ENCODE results near the gene TRIM62. TPM values are rescaled to one million over a fixed set of nuclear protein-coding genes. Genes with fewer than 3 reads are reported as not detected.

TRIM62 gene
- polyA plus RNA-seq, 1 experiment: 4.5 TPM

DNA sequence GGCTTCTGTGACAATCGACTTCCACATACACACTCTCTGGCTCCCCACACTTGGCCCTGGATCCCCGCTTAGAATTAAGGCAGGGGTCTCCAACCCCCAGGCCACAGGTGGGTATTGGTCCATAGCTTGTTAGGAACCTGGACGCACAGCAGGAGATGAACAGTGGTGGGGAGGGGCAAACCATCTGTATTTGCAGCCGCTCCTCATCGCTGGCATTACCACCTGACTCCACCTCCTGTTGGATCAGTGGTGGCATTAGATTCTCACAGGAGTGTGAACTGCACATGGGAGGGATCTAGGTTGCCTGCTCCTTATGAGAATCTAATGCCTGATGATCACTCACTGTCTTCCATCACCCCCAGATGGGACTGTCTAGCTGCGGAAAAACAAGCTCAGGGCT is 16.0 kb downstream of the TRIM62 start:
- ChIA-PET CTCF (no interaction called here), POLR2A (interaction anchor here (1.8 kb wide), 1 partner anchor 16 kb away, joined by 5 read pairs; the partner anchor contains the start of gene TRIM62)
- no peak overlapping the region for H3K27ac ChIP-seq (ENCODE audit: low read depth, low read length)
- H3K27me3 ChIP-seq (ENCODE audit: control insufficient read depth, insufficient read depth, low read length): no peaks in the 10 kb centered on the region
- H3K4me3 ChIP-seq (ENCODE audit: low read depth, low read length): no peak overlapping the region
- TF ChIP-seq, protein P1, sequence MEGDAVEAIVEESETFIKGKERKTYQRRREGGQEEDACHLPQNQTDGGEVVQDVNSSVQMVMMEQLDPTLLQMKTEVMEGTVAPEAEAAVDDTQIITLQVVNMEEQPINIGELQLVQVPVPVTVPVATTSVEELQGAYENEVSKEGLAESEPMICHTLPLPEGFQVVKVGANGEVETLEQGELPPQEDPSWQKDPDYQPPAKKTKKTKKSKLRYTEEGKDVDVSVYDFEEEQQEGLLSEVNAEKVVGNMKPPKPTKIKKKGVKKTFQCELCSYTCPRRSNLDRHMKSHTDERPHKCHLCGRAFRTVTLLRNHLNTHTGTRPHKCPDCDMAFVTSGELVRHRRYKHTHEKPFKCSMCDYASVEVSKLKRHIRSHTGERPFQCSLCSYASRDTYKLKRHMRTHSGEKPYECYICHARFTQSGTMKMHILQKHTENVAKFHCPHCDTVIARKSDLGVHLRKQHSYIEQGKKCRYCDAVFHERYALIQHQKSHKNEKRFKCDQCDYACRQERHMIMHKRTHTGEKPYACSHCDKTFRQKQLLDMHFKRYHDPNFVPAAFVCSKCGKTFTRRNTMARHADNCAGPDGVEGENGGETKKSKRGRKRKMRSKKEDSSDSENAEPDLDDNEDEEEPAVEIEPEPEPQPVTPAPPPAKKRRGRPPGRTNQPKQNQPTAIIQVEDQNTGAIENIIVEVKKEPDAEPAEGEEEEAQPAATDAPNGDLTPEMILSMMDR (IDR thresholded peaks at IDR 0.05; ENCODE audit: low read depth, low read length): no peak
- no peak for DNase-seq (ENCODE audit: low read depth, low spot score)
- peaks cover 9% of the 10 kb centered on the region; the same call in 1 of the 2 replicates for H3K9me3 ChIP-seq (ENCODE audit: control insufficient read depth, insufficient read depth, low read length)

DNA sequence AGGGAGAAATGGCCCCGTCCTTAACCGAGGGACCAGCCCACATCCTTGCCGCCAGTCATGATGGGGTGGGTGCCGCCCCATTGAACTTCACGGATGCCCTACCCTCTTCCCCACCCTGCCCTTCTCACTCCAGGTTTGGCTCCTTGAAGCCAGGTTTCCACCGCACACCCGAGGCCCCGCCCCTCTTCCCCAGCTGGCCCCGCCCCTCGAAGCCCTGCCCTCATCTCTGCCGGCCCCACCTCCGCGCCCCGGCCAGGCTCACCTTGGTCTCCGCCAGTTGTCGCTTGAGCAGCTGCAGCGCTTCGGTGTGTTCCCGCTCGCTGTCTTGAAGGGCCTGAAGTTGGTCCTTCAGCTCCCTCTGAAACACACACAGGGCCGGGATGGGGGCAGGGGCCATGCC is 16.6 kb downstream of the TRIM62 start:
- TF ChIP-seq, protein P1 (IDR thresholded peaks at IDR 0.05; ENCODE audit: low read depth, low read length): no peak
- Histone ChIP-seq H3K9me3 (ENCODE audit: control insufficient read depth, insufficient read depth, low read length) (peaks cover 9% of the 10 kb centered on the region; the same call in 1 of the 2 replicates), H3K27me3 (ENCODE audit: control insufficient read depth, insufficient read depth, low read length) (no peaks in the 10 kb centered on the region), H3K4me3 (ENCODE audit: low read depth, low read length) (no peak overlapping the region), H3K27ac (ENCODE audit: low read depth, low read length) (no peak overlapping the region)
- ChIA-PET POLR2A (interaction anchor here (0.6 to 1.8 kb wide), 2 partner anchors 13 to 16 kb away, joined by 3 to 5 read pairs; partner anchors contain the start of gene TRIM62), CTCF (no interaction called here)
- no peak for DNase-seq (ENCODE audit: low read depth, low spot score)

DNA sequence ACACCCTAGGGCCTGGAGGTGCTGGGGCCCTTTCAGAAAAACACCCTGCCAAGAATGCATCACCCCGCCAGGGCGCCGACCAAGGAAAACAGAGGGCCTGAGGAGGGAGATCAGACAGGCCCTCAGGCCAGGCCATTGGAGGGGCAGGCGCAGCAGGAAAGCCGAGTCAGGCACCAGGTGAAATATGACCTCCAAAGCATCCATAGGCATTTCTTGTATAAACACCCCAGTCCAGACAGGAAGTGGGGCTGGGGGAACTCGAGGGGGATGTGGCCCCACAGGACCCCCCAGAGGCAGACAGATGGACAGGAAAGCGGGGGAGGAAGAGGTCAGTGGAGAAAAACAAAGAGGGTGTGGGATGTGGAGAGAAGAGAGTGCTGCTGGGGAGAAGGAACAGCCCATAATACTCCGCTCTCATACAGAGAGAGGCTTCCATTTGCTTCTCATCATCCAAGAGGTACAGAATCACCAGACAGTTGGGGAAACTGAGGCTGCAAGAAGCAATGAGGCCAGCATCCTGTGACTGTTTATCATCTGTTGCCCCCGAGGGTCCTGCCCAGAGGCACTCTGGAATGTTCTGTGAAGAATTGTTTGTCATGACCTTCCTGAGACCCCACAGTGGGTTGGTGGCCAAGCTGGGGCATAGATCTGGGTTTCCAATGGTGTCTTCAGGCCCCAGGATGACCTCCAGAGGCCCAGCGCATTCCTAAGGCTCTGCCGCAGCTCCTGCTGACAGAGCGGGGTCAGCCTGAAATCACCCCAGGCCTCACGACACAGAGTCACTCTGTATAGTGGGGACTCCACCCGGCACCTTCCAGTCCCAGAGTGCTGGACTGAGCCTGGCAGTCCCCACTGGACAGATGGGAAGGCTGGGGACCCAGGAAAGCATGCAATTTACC is 18.0 kb downstream of the TRIM62 start:
- Histone ChIP-seq H3K4me3 (ENCODE audit: low read depth, low read length) (no peak overlapping the region), H3K27me3 (ENCODE audit: control insufficient read depth, insufficient read depth, low read length) (no peaks in the 10 kb centered on the region), H3K9me3 (ENCODE audit: control insufficient read depth, insufficient read depth, low read length) (peaks cover 13% of the 10 kb centered on the region; the same call in 1 of the 2 replicates), H3K27ac (ENCODE audit: low read depth, low read length) (peak overlapping the region; percentile 68)
- CTCF ChIA-PET: interaction anchor here (0.6 kb wide), 1 partner anchor 207 kb away, joined by 6 read pairs; no protein-coding TSS in a partner anchor
- POLR2A ChIA-PET: interaction anchor here (1.3 kb wide), 1 partner anchor 18 kb away, joined by 3 read pairs; the partner anchor contains the start of gene TRIM62
- TF ChIP-seq, protein P1 (IDR thresholded peaks at IDR 0.05; ENCODE audit: low read depth, low read length): no peak
- DNase-seq (ENCODE audit: low read depth, low spot score): peak; percentile 59

DNA sequence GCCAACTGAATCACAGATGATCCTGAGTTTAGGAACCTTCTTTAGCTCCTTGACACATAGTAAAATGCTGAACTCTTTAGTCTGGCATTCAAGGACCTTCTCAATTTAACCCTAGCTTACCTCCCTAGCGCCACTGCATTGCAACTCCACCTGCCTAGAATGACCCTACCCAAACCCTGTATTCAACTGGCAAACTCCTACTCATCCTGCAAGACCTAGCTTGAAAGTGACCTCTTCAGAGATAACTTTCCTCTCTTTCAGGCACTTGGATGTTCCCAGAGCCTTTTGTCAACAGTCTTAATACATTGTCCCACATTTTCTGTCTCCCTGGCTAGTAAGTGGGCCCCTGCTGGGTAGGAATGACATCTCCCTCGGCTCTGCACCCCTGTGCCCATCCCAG is 19.7 kb downstream of the TRIM62 start:
- H3K9me3 ChIP-seq (ENCODE audit: control insufficient read depth, insufficient read depth, low read length): peaks cover 13% of the 10 kb centered on the region; the same call in 1 of the 2 replicates
- TF ChIP-seq, protein P1 (IDR thresholded peaks at IDR 0.05; ENCODE audit: low read depth, low read length): no peak
- H3K4me3 ChIP-seq (ENCODE audit: low read depth, low read length): no peak overlapping the region
- ChIA-PET CTCF (interaction anchor here (0.7 to 1.0 kb wide), 2 partner anchors 14 to 22 kb away, joined by 4 to 6 read pairs; no protein-coding TSS in a partner anchor), POLR2A (no interaction called here)
- no peak overlapping the region for H3K27ac ChIP-seq (ENCODE audit: low read depth, low read length)
- no peak for DNase-seq (ENCODE audit: low read depth, low spot score)
- no peaks in the 10 kb centered on the region for H3K27me3 ChIP-seq (ENCODE audit: control insufficient read depth, insufficient read depth, low read length)
